GM23338 (cell line): Measurements from ENCODE around the gene NDRG2. TPM values are rescaled to one million over a fixed set of nuclear protein-coding genes. Genes with fewer than 3 reads are reported as not detected.

Source experiments
- ATAC-seq: fragments of 200-7000 bp; cut with Tn5 transposase; 3 replicates; pipeline ENCODE4 v1.9.1; 2020
- DNase-seq: peaks from one replicate; pipeline ENCODE4 v3.0.0-alpha.2; 2015; ENCODE audit warnings: low spot score
- H2AFZ ChIP-seq: fragments of 200-600 bp; sonication (generic); 2 replicates; pipeline ENCODE4 v1.8.0; 2016; ENCODE audit warnings: antibody characterized with exemption, mild to moderate bottlenecking, moderate library complexity
- H3F3A ChIP-seq: fragments of 200-600 bp; sonication (generic); replicated peaks from 2 replicates; pipeline ENCODE4 v1.8.0; 2017; ENCODE audit warnings: antibody characterized with exemption, mixed run types, low read depth
- H3K27ac ChIP-seq: fragments of 200-600 bp; sonication (generic); 2 replicates; pipeline ENCODE4 v1.6.1; 2016; ENCODE audit warnings: low read depth
- H3K27me3 ChIP-seq: fragments of 200-600 bp; sonication (generic); 2 replicates; pipeline ENCODE4 v1.8.0; 2016; ENCODE audit warnings: mild to moderate bottlenecking, mixed run types, moderate library complexity; ENCODE audit not compliant: insufficient read depth
- H3K36me3 ChIP-seq: fragments of 200-600 bp; sonication (generic); 2 replicates; pipeline ENCODE4 v1.8.0; 2016; ENCODE audit warnings: mild to moderate bottlenecking; ENCODE audit not compliant: insufficient read depth
- H3K4me1 ChIP-seq: fragments of 200-600 bp; sonication (generic); 2 replicates; pipeline ENCODE4 v1.8.0; 2016; ENCODE audit warnings: mild to moderate bottlenecking, moderate library complexity; ENCODE audit not compliant: insufficient read depth
- H3K4me2 ChIP-seq: fragments of 200-600 bp; sonication (generic); 2 replicates; pipeline ENCODE4 v1.7.1; 2017; ENCODE audit warnings: mixed run types
- H3K4me3 ChIP-seq: fragments of 200-600 bp; sonication (generic); 2 replicates; pipeline ENCODE4 v1.6.1; 2016; ENCODE audit warnings: mixed run types
- H3K79me2 ChIP-seq: fragments of 200-600 bp; sonication (generic); replicated peaks from 2 replicates; pipeline ENCODE4 v1.8.0; 2017; ENCODE audit warnings: mild to moderate bottlenecking; ENCODE audit not compliant: insufficient read depth
- H3K9me2 ChIP-seq: fragments of 200-600 bp; sonication (generic); 2 replicates; pipeline ENCODE4 v1.8.0; 2017; ENCODE audit not compliant: insufficient read depth
- H4K20me1 ChIP-seq: fragments of 200-600 bp; sonication (generic); replicated peaks from 2 replicates; pipeline ENCODE4 v1.8.0; 2017; ENCODE audit warnings: mild to moderate bottlenecking; ENCODE audit not compliant: insufficient read depth
- H3K27ac Mint-ChIP-seq: 2 replicates; pipeline ENCODE4 v1.8.0; 2020; ENCODE audit warnings: inconsistent platforms, mild to moderate bottlenecking, moderate library complexity, mixed read lengths
- H3K27me3 Mint-ChIP-seq: 3 replicates; pipeline ENCODE4 v1.8.0; 2022; ENCODE audit warnings: low read depth, mild to moderate bottlenecking, moderate library complexity, mixed read lengths, inconsistent platforms; ENCODE audit not compliant: insufficient read depth, poor library complexity
- H3K36me3 Mint-ChIP-seq: 3 replicates; pipeline ENCODE4 v1.8.0; 2021; ENCODE audit warnings: low read depth, mild to moderate bottlenecking, inconsistent platforms, moderate library complexity, mixed read lengths
- H3K4me1 Mint-ChIP-seq: 3 replicates; pipeline ENCODE4 v1.8.0; 2020; ENCODE audit warnings: mild to moderate bottlenecking, inconsistent platforms, mixed read lengths
- H3K4me3 Mint-ChIP-seq: 3 replicates; pipeline ENCODE4 v1.8.0; 2021; ENCODE audit warnings: moderate library complexity, mild to moderate bottlenecking, inconsistent platforms, mixed read lengths
- H3K9me3 Mint-ChIP-seq: 3 replicates; pipeline ENCODE4 v1.8.0; 2020; ENCODE audit warnings: moderate library complexity, mild to moderate bottlenecking, inconsistent platforms, mixed read lengths
- CREB1 ChIP-seq: fragments of 250-450 bp; sonication (Bioruptor Pico); IDR thresholded peaks from 2 replicates; pipeline ENCODE4 v1.5.0; 2020; ENCODE audit warnings: low read depth, mild to moderate bottlenecking, moderate library complexity
- CTCF ChIP-seq, 2 experiments: fragments of 200-600 bp in 1 of 2; sonication (generic) in 1 of 2; conservative IDR thresholded peaks; 2 replicates each; pipeline versions ENCODE4 v1.5.1 to v1.6.1; 2016 to 2017; ENCODE audit warnings: antibody characterized with exemption in 2 of 2, low read depth in 2 of 2, mild to moderate bottlenecking in 2 of 2, moderate library complexity in 1 of 2
- ETS1 ChIP-seq: IDR thresholded peaks from 2 replicates; pipeline ENCODE4 v1.6.1; 2016; ENCODE audit warnings: antibody characterized with exemption
- EZH2 ChIP-seq: fragments of 200-600 bp; sonication (generic); IDR thresholded peaks from one replicate; pipeline ENCODE4 v1.8.0; 2017; ENCODE audit warnings: antibody characterized with exemption, mild to moderate bottlenecking, low read depth; ENCODE audit not compliant: unreplicated experiment
- EZH2phosphoT487 ChIP-seq: fragments of 200-600 bp; sonication (generic); IDR thresholded peaks from one replicate; pipeline ENCODE4 v1.8.1; 2018; ENCODE audit warnings: antibody characterized with exemption; ENCODE audit not compliant: unreplicated experiment
- JUNB ChIP-seq: IDR thresholded peaks from one replicate; pipeline ENCODE4 v1.6.1; 2016; ENCODE audit warnings: antibody characterized with exemption; ENCODE audit not compliant: unreplicated experiment
- NANOG ChIP-seq: IDR thresholded peaks from 2 replicates; pipeline ENCODE4 v1.6.1; 2016; ENCODE audit warnings: antibody characterized with exemption, borderline replicate concordance
- POLR2AphosphoS5 ChIP-seq: IDR thresholded peaks from 2 replicates; pipeline ENCODE4 v1.6.1; 2016; ENCODE audit warnings: antibody characterized with exemption, low read depth
- REST ChIP-seq: IDR thresholded peaks from one replicate; pipeline ENCODE4 v1.6.1; 2018; ENCODE audit warnings: antibody characterized with exemption; ENCODE audit not compliant: unreplicated experiment
- STAT1 ChIP-seq: IDR thresholded peaks from one replicate; pipeline ENCODE4 v1.6.1; 2016; ENCODE audit warnings: antibody characterized with exemption; ENCODE audit not compliant: unreplicated experiment
- ZNF114 ChIP-seq: fragments of 250-450 bp; sonication (Bioruptor Pico); IDR thresholded peaks from 2 replicates; pipeline ENCODE4 v1.5.0; 2020; ENCODE audit warnings: mild to moderate bottlenecking, moderate library complexity
- ZNF331 ChIP-seq: fragments of 250-450 bp; sonication (Bioruptor Pico); IDR thresholded peaks from 2 replicates; pipeline ENCODE4 v1.5.0; 2020; ENCODE audit warnings: low read depth, mild to moderate bottlenecking, moderate library complexity
- ZNF462 ChIP-seq: fragments of 250-450 bp; sonication (Bioruptor Pico); IDR thresholded peaks from 2 replicates; pipeline ENCODE4 v1.5.0; 2020; ENCODE audit warnings: mild to moderate bottlenecking, moderate library complexity
- polyA plus RNA-seq: library from polyadenylated mRNA; unstranded; fragments of >200 nt; fragmentation: Nextera tagmentation; extraction: Ambion mirVana; gene quantifications from 2 replicates; pipeline ENCODE4 v1.2.1, GENCODE V29; 2016
- total RNA-seq: library from RNA; depleted of rRNA; stranded (reverse); fragments of >200 nt; shearing (Covaris generic); gene quantifications from 2 replicates; pipeline ENCODE4 v1.2.3, GENCODE V29; 2014

Gene NDRG2
- total and polyA plus RNA-seq, 2 experiments from 2014 or later = 8.8 to 20.6 TPM

GRCh38 chr14:21049271-21049673 is 24.4 kb upstream of the NDRG2 start:
- H3K4me1 ChIP-seq = no peaks in the 10 kb centered on the region
- no peak for ATAC-seq
- H3K4me2 ChIP-seq = no peak overlapping the region
- no peak for DNase-seq
- H3K27me3 ChIP-seq = no peaks in the 10 kb centered on the region
- H3K36me3 ChIP-seq = no peaks in the 10 kb centered on the region
- no peak overlapping the region for H3K27ac Mint-ChIP-seq
- H3K4me3 ChIP-seq = no peak overlapping the region
- no peak overlapping the region for H3K27ac ChIP-seq
- no peaks in the 10 kb centered on the region; the same call in 1 of the 2 replicates for H3K9me2 ChIP-seq
- H3K36me3 Mint-ChIP-seq = no peaks in the 10 kb centered on the region
- peaks cover 3% of the 10 kb centered on the region; the same call in 2 of the 3 replicates for H3K4me1 Mint-ChIP-seq
- no peaks in the 10 kb centered on the region for H4K20me1 ChIP-seq
- no peak for TF ChIP-seq ZNF331
- TF ChIP-seq CTCF (conservative IDR thresholded peaks at IDR 0.05; ENCODE audit: low read depth in 2 of 2) = no peak
- TF ChIP-seq EZH2 = no peak
- TF ChIP-seq ZNF462 (CRISPR knock-in tag) = no peak
- TF ChIP-seq NANOG = no peak
- TF ChIP-seq ETS1 = no peak
- no peak for TF ChIP-seq REST
- no peak for TF ChIP-seq POLR2AphosphoS5
- TF ChIP-seq ZNF114 = no peak
- TF ChIP-seq CREB1 (CRISPR knock-in tag) = no peak
- TF ChIP-seq STAT1 = no peak
- TF ChIP-seq EZH2phosphoT487 = no peak
- TF ChIP-seq JUNB = no peak
- H3K79me2 ChIP-seq = no peaks in the 10 kb centered on the region
- H2AFZ ChIP-seq = no peak overlapping the region
- no peaks in the 10 kb centered on the region for H3K9me3 Mint-ChIP-seq
- no peak overlapping the region for H3K4me3 Mint-ChIP-seq
- H3F3A ChIP-seq = no peaks in the 10 kb centered on the region
- H3K27me3 Mint-ChIP-seq = peaks cover 2% of the 10 kb centered on the region
